Activated CD4-positive, alpha-beta T cell treated with anti-CD3 and anti-CD28 coated beads for 24 hours (primary cell): ENCODE measurements around the gene SCT.
A peak's percentile ranks its signal among the peaks of the same experiment; 100 is the strongest.

Source experiments
- DNase-seq, 2 donors: peaks; one replicate each; pipeline ENCODE4 v3.0.0-alpha.2; 2020; ENCODE audit warnings: low read depth in 2 of 2

Gene SCT

DNA sequence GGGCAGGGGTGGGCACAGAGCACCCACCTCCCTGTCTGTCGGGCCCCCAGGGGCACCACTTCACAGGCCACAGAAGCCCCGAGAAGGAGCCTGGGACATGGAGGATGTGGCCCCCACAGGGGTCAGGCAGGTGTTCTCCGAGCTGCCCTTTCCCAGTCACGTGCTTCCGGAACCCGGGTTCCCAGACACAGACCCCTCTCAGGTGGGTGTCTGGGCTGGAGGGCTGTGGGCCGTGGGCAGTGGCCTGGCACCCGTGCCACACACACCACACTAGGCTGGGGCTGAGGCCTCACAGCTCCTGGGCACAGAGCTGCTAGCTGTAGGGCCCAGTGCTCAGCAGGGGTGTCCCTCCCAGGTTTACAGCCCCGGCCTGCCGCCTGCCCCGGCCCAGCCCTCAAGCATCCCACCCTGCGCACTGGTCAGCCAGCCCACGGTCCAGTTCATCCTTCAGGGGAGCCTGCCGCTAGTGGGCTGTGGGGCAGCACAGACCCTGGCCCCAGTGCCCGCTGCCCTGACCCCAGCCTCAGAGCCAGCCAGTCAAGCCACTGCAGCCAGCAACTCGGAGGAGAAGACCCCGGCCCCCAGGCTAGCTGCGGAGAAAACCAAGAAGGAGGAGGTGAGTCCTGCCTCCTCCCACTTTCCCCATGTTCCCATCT lies 16.7 kb downstream of the SCT start:
- no peak for DNase-seq

DNA sequence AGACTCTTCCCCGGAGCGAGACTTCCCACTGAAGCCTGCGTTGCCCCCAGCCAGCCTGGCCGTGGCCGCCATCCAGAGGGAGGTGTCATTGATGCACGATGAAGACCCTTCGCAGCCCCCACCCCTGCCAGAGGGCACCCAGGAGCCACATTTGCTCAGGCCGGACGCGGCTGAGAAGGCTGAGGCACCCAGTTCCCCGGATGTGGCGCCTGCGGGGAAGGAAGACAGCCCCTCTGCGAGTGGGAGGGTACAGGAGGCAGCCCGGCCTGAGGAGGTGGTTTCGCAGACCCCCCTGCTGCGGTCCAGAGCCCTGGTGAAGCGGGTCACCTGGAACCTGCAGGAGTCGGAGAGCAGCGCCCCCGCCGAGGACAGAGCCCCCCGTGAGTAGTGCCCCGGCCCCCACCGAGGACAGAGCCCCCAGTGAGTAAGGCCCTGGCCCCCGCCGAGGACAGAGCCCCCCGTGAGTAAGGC lies 17.6 kb downstream of the SCT start:
- no peak for DNase-seq

- no peak for DNase-seq
Observed at GRCh38 chr11:608791-609251, 18.2 kb downstream of the SCT start.

GRCh38 chr11:607971-608659 lies 18.9 kb downstream of the SCT start:
- DNase-seq, result no peak

- no peak for DNase-seq
Observed at GRCh38 chr11:607020-607780, 19.8 kb downstream of the SCT start.

DNA sequence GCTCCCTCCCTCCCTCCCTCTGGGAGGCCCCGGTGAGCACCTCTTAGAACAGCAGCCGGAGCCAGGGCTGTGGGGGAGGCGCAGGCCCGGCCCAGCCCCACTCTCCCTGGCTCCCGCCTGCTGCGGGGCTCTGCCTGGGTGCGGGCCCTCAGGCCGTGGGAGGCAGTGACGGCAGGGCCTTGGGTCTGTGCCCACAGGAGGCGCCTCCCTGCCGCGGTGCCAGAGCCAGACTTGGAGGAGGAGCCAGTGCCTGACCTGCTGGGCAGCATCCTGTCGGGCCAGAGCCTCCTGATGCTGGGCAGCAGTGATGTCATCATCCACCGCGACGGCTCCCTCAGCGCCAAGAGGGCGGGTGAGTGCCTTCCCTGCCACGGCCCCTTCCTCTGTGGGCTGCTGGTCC lies 20.7 kb downstream of the SCT start:
- DNase-seq, result no peak

DNA sequence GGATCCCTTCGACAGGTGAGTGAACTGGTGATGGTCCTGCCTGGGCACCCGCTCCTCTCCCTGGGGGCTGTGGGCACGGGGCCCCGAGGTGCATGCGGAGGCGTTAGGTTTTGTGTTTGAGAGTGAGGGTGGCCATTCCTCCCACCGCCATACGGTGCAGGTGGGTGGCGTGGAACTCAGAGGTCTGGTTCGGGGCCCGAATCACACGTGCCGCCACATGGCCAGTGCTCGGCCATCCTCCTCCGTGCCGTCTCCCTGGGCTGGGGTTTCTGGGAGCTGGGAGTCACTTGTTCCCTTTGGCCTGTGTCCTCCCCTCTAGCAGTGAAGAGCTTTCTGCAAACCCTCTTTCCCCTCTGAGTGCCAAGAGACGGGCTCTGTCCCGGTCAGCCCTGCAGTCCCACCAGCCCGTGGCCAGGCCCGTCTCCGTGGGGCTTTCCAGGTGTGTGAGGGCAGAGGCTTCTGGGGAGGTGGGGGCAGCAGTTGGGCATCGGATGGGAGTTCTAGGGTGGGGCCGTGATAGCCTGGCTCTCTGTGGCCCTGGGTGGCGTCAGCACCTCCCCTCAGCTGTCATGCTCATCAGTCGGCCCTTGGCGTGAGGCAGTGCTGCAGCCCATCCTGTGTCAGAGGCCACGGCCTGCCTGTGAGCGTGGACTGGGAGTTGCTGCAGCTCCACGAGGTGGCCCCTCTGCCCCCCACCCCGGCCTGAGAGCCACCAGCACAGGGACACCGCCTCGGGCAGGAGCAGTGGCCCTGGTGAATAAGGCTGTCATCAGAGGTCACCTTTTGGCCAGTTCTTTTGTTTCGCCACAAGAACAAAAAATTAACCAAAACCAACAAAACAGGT lies 21.5 kb downstream of the SCT start:
- DNase-seq, result no peak

GRCh38 chr11:603154-603553 lies 23.8 kb downstream of the SCT start:
- no peak for DNase-seq

DNA sequence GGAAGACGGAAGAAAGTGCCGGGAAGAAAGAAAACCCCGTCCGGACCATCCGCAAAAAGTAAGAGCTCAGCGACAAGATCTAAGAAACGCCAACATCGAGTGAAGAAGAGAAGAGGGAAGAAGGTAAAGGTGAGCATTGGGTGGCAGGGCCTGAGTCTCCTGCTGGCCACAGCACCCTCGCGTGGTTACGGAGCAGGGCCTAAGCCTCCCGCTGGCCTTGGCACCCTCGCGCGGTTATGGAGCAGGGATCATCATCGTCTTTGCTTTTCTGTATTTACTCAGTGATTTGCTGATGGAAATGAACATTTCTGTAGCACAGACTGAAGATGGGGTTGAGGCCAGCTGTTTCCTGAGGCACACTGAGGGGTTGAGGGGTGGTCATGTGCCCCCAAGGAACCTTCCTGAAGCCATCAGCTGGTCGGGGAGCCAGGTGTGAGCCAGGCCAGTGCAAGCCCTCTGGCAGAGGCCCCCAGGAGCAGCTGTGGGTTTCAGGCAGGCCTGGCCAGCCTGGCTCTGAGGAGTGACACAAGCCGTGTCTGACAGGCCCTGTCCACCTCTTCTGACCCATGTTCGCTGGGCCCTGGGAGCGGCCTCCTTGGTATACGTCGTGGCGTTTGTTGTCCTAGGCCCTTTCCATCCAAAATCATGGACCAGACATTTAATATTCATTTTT lies 25.3 kb downstream of the SCT start:
- no peak for DNase-seq

- DNase-seq, result no peak
Observed at GRCh38 chr11:598005-598680, 28.8 kb downstream of the SCT start.

GRCh38 chr11:597166-597725 lies 29.7 kb downstream of the SCT start:
- DNase-seq, result no peak

- DNase-seq, result no peak
Observed at GRCh38 chr11:596374-596773, 30.6 kb downstream of the SCT start.

DNA sequence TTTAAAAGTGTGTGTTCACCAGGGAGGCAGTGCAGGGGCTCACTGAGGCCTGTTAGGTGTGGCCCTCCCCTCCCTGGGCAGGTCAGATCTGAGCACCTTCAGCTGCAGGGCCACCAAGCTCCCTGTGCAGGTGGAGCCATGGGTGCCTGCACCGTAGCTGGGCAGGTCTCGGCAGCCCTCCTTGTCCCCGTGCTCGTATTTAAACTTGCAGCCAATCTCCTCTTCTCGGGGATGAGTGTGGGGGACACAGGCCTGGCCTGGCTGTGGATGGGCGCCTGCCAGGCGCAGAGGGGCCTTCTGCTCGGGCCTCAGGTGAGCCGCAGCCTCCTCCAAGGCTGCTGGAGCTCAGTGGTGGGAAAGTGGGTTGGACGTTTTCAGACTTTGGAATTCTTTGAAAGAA lies 31.6 kb downstream of the SCT start:
- DNase-seq, result no peak

DNA sequence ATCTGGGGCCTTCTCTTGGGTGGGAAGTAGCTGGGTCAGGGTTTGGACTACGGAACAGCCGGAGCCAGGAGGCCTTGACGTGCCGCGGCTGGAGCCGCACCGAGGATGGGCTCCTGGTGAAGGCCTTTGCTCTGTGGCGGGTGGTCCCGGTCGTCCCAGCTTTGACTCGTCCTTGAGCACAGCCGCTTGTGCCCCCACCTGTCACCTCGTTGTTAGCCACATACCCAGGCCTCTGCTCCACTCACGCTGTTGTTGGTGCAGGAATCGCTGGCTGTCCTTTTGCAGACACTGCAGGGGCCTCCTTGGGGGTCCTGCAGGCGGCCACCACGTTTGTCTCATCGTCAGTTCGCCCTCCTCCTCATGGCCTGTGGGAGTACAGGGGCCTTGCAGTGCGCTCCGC lies 33.6 kb downstream of the SCT start:
- DNase-seq, result no peak

GRCh38 chr11:592918-593317 lies 34.1 kb downstream of the SCT start:
- no peak for DNase-seq

- no peak for DNase-seq
Observed at GRCh38 chr11:592501-592900, 34.5 kb downstream of the SCT start.

DNA sequence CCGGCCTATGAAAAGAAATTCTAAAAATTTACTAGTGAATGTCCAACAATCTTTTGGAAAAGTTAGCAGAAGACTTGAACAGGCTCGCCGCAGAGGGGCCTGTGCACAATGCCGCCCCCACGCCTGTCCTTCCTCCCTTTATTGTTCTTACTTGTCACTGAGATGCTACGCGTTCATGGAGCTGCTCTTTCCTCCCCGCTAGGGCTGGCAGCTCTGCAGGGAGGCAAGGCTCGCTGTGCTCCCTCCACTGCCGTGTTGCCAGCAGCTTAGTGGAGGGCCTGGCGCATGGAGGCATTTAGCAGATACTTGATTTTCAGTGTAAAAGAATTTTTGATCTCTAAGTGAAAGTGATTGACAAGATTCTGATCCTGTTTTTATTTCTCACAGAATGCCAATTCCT lies 36.0 kb downstream of the SCT start:
- no peak for DNase-seq

DNA sequence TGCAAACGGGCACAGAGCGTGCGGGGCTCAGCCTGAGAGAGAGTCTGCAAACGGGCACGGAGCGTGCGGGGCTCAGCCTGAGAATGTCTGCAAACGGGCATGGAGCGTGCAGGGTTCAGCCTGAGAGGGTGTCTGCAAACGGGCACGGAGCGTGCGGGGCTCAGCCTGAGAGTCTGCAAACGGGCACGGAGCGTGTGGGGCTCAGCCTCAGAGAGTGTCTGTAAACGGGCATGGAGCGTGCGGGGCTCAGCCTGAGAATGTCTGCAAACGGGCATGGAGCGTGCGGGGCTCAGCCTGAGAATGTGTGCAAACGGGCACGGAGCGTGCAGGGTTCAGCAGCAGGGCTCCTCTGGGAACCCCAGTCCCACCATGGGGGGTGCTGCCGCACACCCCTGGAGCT lies 37.2 kb downstream of the SCT start:
- DNase-seq, result no peak

DNA sequence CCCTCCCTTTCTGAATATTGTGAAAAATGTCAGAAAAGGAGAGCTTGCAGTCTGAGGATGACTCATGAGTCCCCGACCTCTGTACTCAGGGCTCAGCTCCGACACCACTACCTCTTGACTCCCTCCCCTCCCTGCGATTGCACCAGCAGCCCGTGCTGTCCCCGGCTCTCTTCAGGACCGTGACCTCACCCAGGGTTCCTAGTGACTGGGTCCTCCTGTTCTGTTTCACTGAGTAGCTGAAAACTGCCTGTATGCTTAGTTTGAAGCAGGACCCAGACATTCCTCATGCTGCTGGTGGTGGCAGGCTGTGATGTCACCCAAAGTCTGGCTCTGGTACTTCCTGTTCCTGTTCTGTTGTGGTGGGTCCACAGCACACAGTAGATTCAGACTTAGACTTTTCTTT lies 39.0 kb downstream of the SCT start:
- peak; percentile 36 to 37 for DNase-seq

DNA sequence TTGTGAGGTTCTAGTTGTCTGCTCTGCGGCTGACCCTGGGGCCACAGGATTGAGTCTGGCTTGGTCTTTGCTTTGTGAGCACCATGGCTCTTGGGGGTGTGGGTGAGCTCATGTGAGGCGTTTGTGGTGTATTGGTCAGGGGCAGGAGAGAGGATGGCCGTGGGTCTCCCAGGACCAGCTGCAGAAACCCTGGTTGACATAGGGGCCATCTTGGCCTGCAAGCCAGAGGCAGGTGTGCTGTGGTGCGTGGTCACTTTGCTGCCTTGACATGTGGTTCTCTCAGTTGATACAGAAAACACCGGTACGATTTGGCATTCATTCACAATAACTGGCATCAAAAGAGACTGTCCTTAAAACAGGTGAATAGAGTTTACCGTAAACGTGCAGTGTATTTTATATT lies 39.4 kb downstream of the SCT start:
- no peak for DNase-seq
